Cardiac muscle cell (in vitro differentiated cells and primary cell): ENCODE data around the gene CREB3L1. TPM values are rescaled to one million over a fixed set of nuclear protein-coding genes. Genes with fewer than 3 reads are reported as not detected.

ENCODE experiments used
- DNase-seq, 2 donors: peaks; one replicate each; pipeline versions ENCODE4 v3.0.0 to v3.0.0-alpha.2; 2010 to 2017; ENCODE audit warnings: low read depth in 1 of 2, low spot score in 1 of 2
- H3K27ac ChIP-seq: fragments of 200-600 bp; sonication (generic); 2 replicates; pipeline ENCODE4 v1.5.1; 2016
- H3K27me3 ChIP-seq: fragments of 200-600 bp; sonication (generic); 2 replicates; pipeline ENCODE4 v1.6.0; 2016; ENCODE audit warnings: control low read depth
- H3K36me3 ChIP-seq: fragments of 200-600 bp; sonication (generic); 2 replicates; pipeline ENCODE4 v1.5.1; 2016; ENCODE audit warnings: control low read depth
- H3K4me1 ChIP-seq: fragments of 200-600 bp; sonication (generic); 2 replicates; pipeline ENCODE4 v1.8.1; 2017; ENCODE audit warnings: low read depth, mild to moderate bottlenecking, mixed run types
- H3K4me3 ChIP-seq: fragments of 200-600 bp; sonication (generic); 2 replicates; pipeline ENCODE4 v1.5.1; 2016; ENCODE audit warnings: mild to moderate bottlenecking
- H3K9me3 ChIP-seq: fragments of 200-600 bp; sonication (generic); 2 replicates; pipeline ENCODE4 v1.5.1; 2017; ENCODE audit warnings: low read depth, mild to moderate bottlenecking, control low read depth
- polyA plus RNA-seq: library from polyadenylated mRNA; unstranded; fragments of >200 nt; fragmentation: Nextera tagmentation; extraction: Ambion mirVana; gene quantifications from 2 replicates; pipeline ENCODE4 v1.2.1, GENCODE V29; 2016
- total RNA-seq: library from RNA; depleted of rRNA; stranded (reverse); fragments of >200 nt; gene quantifications from 2 replicates; pipeline ENCODE4 v1.2.3, GENCODE V29; 2016
- TF ChIP-seq, protein P1 (sequence below): IDR thresholded peaks from 2 replicates; pipeline ENCODE4 v1.5.1; 2012; ENCODE audit warnings: low read depth, mild to moderate bottlenecking, low read length

The CREB3L1 gene
- total and polyA plus RNA-seq, 2 experiments from 2014 or later = 3.8 to 14.1 TPM

DNA sequence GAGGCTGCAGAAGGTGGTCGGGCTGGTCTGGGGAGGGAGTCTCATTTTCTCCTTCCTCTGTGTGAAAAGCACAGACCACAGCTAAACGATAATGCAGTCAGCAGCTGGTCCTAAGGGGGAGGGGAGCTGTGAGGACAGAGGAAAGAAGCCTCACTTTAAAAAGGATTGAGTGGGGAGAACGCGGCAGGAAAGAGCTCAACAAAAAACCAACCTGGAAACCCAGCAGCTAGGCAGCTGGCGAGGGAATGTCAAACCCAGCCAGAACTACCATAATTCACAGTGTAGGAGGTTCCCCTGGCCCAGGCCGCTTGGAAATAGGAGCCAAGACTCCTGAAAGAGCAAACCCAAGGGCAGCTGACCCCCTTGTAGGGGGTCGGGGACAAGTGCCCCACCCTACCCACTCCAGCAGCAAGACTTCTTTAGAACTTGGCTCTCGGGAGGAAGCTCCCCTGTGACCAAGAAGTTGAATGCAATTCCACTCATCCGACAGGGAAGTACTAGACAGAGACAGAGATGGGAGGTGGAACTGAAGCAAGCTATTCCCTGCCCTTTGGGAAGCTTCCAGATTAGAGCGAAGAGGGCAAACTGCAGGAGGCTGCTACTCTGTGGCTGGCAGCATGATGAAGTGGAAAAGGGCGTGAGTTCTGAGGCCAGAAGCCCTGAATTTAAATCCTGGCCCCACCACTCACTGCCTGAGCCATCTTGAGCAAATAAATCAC lies 53.3 kb downstream of the CREB3L1 start:
- DNase-seq = peak in 1 of 2 donors; percentile 47
- Histone ChIP-seq H3K4me3 (no peak overlapping the region), H3K4me1 (peaks cover 8% of the 10 kb centered on the region), H3K9me3 (no peaks in the 10 kb centered on the region), H3K36me3 (no peaks in the 10 kb centered on the region), H3K27me3 (peaks cover 4% of the 10 kb centered on the region), H3K27ac (no peak overlapping the region)
- TF ChIP-seq, protein P1, sequence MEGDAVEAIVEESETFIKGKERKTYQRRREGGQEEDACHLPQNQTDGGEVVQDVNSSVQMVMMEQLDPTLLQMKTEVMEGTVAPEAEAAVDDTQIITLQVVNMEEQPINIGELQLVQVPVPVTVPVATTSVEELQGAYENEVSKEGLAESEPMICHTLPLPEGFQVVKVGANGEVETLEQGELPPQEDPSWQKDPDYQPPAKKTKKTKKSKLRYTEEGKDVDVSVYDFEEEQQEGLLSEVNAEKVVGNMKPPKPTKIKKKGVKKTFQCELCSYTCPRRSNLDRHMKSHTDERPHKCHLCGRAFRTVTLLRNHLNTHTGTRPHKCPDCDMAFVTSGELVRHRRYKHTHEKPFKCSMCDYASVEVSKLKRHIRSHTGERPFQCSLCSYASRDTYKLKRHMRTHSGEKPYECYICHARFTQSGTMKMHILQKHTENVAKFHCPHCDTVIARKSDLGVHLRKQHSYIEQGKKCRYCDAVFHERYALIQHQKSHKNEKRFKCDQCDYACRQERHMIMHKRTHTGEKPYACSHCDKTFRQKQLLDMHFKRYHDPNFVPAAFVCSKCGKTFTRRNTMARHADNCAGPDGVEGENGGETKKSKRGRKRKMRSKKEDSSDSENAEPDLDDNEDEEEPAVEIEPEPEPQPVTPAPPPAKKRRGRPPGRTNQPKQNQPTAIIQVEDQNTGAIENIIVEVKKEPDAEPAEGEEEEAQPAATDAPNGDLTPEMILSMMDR = no peak

DNA sequence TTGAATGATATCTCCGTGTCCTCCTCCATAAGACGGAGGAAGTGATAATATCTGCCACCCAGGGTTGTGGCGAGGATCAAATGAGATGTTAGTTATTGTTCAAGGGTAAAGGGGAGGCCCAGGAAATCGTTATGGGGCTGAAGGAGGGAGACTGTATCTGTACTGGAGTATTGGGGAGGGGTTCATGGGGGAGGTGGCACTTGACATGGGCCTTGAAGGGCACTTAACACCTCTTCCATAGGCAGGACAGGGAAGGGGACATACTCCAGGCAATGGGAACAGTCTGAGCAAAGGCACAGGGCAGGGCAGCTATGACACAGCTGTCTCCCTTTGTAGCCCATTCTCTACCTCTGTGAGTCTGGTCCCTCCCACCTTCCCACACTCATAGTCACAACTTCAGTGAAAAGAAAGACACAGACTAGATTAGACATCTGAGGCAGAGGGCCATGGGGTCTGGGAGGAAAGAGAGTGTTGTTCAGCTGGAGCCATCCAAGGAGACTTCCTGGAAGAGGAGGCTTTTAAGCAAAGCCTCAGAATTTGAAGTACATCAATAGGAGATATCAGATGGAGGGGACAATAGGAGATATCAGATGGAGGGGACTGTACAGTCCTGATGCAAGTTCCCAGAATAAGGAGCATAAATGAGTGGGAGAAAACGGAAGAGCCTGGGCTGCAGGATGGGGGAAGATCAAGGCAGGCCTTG lies 54.0 kb downstream of the CREB3L1 start:
- TF ChIP-seq, protein P1 = no peak
- Histone ChIP-seq H3K27ac (no peak overlapping the region), H3K4me3 (no peak overlapping the region), H3K9me3 (no peaks in the 10 kb centered on the region), H3K36me3 (no peaks in the 10 kb centered on the region), H3K4me1 (peaks cover 8% of the 10 kb centered on the region), H3K27me3 (peaks cover 4% of the 10 kb centered on the region)
- no peak for DNase-seq

DNA sequence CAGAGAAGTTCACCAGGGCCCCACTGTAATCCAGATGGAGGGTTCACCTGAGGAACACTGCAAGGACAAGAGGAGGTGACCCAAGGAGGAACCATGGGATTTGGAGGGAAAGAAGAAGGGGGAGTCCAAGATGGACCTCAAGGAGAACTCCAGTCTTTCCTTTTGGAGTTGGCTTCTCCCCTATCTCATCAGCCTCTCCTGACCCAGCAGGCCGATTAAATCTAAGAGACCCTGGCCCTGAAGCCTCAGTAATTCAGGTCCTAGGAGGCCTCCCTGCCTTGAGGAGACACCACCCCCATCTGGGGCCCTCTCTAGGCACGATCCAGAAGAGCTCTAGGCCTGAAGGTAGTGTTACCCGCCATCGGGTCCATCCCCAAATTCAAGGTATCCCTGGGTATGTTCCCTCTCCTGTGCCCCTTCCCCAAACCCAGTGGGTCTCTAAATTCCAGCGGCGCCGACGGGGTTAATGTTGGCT lies 54.7 kb downstream of the CREB3L1 start:
- peak overlapping the region; percentile 49 for H3K4me3 ChIP-seq
- no peaks in the 10 kb centered on the region for H3K9me3 ChIP-seq
- DNase-seq = no peak
- H3K27me3 ChIP-seq = peaks cover 4% of the 10 kb centered on the region
- H3K27ac ChIP-seq = no peak overlapping the region
- TF ChIP-seq, protein P1 = no peak
- H3K36me3 ChIP-seq = no peaks in the 10 kb centered on the region
- H3K4me1 ChIP-seq = peaks cover 8% of the 10 kb centered on the region

DNA sequence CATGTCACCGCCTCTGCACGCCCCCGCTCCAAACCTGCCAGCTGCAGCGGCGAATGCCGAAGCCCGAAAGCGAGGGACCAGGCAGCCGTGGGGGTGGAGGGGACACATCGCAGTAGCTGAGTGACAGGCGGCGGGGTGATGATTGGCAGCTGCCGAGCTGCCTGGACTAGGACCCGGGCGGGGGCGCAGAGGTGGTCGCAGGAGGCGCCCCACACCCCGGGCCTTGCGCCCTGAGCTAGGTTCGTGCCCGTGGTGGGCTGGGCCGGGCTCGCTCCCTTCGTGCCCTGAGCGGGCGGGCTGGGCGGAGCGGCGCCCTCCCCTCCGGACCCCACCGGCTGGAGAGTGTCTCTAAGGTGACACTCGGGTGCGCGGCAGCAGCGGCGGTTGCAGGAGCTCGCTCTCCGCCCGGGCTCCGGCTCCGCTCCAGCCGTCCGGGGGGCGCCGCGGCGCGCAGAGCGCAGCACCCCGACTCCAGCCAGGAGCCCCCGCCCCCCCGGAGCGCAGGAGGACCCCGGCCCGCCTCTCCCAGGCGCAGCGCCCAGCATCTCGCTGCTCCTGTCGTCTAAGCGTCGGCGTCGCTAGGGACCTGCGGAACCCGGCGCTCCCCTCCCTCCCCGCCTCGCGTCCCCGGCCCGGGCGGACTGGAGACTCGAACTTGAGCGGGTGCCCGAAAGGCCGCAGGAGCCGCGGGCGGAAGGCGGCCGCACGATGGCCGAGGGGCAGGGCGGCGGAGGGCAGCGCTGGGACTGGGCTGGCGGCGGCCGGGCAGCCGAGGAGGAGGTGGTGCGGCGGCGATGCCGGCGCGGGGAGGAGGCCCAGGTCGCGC lies 55.3 kb downstream of the CREB3L1 start:
- peaks cover 4% of the 10 kb centered on the region for H3K27me3 ChIP-seq
- peak overlapping the region; percentile 49 for H3K4me3 ChIP-seq
- H3K27ac ChIP-seq = no peak overlapping the region
- H3K9me3 ChIP-seq = no peaks in the 10 kb centered on the region
- peak in 1 of 2 donors; percentile 67 for DNase-seq
- no peaks in the 10 kb centered on the region for H3K36me3 ChIP-seq
- TF ChIP-seq, protein P1 = no peak
- H3K4me1 ChIP-seq = peaks cover 8% of the 10 kb centered on the region

DNA sequence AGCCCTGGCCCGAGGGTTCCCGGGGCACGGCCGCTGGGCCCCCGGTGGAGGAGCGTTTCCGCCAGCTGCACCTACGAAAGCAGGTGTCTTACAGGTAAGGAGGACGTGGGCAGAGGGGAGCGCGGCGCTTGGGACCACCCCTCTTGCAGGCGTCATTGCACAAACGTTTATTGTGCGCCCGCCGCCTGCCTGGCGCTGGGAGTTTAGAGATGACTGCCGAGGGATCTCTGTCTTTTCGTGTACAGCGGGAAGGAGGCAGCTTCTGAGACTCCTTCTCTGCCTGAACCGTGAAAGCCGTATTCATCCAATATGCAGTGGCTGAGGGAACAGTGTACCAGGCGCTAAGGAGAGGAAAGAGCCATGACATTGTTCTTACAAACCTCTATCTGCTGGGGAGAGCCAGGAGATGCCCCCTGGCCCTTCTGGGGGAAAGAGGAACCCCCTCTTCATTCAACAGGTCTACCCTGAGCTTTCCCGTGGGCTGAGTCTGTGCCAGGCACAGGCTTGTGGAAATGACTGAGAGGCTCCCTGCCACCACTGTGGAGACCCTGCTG lies 56.0 kb downstream of the CREB3L1 start:
- no peaks in the 10 kb centered on the region for H3K36me3 ChIP-seq
- H3K27me3 ChIP-seq = peaks cover 4% of the 10 kb centered on the region
- no peaks in the 10 kb centered on the region for H3K9me3 ChIP-seq
- DNase-seq = no peak
- peaks cover 10% of the 10 kb centered on the region for H3K4me1 ChIP-seq
- H3K27ac ChIP-seq = no peak overlapping the region
- H3K4me3 ChIP-seq = peak overlapping the region; percentile 49
- TF ChIP-seq, protein P1 = no peak
